NCI-H2196 treated with DMSO at 0.1 percent for 48 hours (cell line): Measurements from ENCODE around the gene KLHDC7B.
A peak's percentile ranks its signal among the peaks of the same experiment; 100 is the strongest.

Experiments used
- DNase-seq: peaks from one replicate; lab custom pipeline; 2025; ENCODE audit not compliant: unreplicated experiment; lab: John Stamatoyannopoulos, UW

KLHDC7B gene

DNA sequence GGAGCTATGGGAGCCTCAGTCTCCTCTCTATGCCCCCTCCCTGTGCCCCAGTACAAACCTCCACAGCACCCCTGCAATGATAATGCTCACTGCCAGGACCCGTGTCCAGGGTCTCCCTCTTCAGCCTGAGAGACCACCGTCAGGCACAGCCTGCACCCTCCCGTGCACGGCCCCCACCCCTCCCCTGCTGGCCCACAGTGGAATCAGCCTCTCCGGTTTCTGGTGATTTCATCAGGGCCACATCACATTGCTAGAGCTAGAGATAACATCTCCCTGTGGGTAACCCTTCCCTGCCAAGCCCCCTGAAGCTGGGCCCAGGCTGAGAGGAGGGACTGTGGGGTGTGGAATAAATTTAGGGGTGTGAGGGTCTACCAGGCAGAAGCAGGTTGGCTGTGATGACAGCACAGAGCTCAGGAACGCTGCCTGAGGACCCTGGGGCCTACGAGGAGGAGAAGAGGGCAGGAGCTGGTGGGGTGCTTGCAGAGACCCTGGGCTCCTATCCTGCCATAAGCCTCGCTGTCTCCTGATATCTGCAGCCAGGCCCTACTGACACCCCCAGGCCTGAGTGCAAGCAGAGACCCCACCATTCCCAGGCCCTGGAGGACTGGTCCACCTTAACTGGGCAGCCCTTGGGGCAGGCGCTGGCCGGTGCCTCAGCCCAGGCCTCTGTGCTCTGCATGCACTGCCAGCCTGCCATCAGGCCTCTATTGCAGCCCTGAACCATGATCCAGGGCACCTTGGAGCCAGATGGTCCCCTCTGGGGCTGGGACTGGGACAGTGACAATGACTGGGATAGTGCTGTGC lies at the start of gene KLHDC7B:
Gene KLHDC7B, plus strand, starts transcription at position 378 of the 804 bp plus-strand sequence. Its CDS starts 345 bp downstream, at position 723.
- DNase-seq, result no peak

DNA sequence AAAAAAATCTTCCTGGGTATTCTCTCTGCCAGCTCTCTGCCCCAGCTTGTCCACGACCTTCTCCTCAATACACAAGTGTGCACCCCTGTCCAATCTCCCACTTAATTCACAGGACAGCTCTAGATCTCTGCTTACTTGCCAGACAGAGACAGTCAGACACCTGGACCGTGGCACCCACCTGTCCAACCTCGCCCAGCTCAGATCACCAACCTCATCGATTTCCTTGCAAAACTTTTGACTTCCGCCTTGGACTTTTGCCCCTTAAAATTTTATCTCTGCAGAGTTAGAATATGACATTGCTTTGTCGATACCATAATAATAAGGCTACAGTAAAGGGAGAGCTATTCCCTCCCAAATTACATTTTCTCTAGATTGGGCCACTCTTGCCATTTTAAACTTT lies 48.6 kb upstream of the KLHDC7B start:
- no peak for DNase-seq

DNA sequence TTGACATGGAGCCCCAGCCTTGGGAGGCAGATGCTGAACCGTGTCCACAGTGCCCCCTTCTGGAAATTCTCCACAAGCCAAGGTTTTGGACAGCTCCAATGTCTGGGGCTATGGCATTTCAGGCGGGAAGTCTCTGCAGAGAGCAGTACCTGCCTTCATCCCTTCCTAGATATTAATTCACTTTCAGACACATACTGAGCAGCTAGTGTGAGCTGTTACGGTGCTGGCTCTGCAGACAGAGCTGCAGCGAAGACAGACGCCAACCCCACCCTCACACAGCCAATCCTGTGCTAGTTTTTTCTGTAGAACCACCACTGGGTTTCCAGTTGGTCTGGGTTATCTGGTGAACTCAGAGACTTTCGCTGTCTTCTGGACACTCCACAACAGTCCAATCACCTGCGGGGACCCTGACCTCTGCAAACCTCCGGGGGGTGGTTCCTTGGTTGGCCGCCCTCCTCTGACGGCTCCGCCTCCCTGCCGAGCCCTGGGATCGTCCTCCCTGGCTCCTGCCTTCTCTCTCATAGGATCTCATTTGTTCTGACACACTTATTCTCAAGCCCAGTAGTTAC lies 47.3 kb upstream of the KLHDC7B start:
- DNase-seq, result peak; percentile 42

GRCh38 chr22:50500452-50500851 lies 45.2 kb upstream of the KLHDC7B start:
- DNase-seq, result no peak

GRCh38 chr22:50502096-50502495 lies 43.6 kb upstream of the KLHDC7B start:
- DNase-seq, result no peak

GRCh38 chr22:50502628-50503474 lies 42.8 kb upstream of the KLHDC7B start:
- DNase-seq, result no peak

DNA sequence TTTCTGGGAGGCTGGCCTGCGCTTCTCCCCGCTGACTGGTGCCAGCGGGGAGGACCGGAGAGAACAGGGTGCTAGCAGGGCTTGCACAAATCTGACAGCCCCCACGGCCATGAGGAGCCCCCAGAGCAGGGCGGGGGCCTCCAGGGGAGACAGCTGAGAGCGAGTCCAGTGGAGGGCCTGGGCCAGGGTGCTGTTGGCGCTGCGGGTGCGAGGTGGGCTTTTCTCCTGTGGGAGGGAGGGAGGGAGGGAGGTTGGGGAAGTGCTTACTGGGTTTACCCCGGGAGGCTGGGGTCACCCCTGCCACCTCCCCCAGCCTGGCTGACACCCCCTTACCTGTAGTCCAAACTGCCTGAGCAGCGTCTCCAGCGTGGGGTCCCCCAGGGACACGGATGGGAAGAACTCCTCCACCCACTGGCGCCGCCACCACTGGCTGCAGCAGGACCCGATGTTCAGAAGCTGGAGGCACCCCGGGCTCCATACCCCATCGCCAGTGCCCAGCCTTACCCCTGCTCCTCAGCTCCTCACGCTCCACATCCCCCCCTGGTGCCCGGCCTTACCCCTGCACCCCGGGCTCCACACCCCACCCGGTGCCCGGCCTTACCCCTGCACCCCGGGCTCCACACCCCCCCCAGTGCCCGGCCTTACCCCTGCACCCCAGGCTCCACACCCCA lies 42.1 kb upstream of the KLHDC7B start:
- no peak for DNase-seq

DNA sequence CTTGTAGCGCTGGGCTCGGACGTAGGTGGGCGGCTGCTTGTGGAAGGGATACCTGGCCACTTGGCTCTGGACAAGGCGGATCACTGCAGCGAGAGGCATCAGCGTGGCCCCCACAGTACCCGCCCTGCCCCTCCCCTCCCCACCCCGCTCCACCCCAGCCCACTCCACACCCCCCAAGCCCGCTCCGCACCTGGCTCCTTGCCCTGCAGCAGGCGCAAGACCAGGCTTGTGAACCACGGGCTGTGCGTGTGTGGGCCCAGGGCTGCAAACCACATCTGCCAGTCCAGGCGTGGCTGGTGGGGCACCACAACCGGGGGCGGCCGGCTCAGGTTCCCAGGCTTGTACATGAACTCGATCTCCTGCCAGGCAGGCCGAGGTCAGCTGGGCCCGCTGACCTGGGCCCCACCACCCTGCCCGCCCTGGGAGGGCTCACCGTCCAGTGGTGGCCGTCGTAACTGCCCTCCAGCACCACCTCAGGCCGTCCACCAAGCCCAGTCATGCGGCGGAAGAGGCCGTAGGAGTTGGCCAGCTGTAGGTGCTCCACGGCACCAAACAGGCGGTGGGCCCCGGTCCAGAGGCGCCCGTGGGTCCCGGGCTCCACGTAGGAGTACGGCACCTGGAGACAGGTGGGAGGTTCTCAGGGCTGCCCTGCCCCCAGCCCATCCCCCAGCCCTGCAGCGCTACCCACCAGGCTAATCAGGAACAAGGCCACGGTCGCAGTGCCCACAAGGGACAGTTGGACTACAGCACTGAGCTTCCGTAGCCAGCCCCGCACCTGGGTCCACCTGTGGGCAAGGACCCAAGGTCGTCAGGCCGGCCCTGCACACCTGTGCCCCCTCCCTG lies 41.1 kb upstream of the KLHDC7B start:
- no peak for DNase-seq

DNA sequence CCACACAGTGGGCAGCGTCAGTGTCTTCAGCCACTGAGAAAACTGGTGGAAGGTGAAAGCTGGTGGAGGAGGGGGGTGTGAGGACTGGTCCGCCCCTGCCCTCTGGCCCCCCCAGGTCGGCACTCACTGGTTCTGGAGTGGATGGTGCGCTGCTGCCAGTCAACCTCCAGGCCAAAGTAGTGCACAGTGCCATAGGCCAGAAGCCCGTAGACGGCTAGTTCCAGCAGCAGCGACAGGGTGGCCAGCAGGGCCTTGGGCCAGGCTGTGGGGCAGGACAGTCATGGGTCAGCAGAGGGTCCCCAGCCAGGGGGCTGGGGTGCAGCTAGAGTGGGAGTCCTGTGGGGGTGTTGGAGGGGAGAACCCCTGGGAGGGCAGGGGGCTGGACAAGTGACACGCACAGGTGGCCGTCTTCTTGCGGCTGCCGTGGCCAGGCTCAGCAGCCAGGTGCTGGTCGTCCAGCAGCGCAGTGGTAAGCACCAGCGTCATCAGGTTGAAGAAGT lies 40.4 kb upstream of the KLHDC7B start:
- no peak for DNase-seq

DNA sequence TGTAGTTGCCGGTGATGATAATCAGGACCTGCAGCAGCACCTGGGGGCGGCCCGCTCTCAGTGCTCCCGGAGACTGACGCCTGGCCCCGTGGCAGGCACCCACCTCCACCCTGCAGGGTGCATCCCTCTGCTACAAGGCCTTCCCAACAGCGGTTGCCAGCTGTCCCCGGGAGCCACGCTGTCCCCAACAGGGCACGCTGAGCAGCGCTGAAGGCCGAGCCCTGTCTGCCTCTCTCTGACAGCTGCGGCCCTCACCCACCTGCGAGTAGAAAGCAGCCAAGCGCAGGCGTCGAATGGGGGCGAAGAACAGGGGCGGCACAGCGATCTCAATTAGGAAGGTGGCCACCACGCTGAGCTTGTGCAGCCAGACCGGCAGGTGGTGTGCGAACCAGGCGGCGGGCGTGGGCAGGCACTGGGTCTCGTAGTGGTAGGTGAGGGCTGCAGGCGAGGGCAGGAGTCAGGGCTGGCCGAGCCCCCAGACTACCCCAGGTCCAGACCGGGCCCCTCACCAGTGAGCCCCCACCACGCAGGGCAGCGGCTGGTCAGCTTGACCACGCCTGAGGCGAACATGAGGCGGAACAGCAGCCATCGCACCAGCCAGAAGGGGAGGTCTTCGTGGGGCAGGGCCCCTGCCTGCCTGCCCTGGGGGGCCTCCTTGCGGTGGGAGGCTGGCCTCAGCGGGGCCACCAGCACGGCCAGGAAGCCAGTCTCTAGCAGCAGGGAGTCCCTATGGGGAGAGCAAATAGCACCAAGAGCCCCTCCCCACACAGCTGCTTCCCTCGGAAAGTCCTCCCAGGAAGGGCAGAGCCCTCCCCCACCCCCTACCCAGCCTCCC lies 39.7 kb upstream of the KLHDC7B start:
- no peak for DNase-seq

DNA sequence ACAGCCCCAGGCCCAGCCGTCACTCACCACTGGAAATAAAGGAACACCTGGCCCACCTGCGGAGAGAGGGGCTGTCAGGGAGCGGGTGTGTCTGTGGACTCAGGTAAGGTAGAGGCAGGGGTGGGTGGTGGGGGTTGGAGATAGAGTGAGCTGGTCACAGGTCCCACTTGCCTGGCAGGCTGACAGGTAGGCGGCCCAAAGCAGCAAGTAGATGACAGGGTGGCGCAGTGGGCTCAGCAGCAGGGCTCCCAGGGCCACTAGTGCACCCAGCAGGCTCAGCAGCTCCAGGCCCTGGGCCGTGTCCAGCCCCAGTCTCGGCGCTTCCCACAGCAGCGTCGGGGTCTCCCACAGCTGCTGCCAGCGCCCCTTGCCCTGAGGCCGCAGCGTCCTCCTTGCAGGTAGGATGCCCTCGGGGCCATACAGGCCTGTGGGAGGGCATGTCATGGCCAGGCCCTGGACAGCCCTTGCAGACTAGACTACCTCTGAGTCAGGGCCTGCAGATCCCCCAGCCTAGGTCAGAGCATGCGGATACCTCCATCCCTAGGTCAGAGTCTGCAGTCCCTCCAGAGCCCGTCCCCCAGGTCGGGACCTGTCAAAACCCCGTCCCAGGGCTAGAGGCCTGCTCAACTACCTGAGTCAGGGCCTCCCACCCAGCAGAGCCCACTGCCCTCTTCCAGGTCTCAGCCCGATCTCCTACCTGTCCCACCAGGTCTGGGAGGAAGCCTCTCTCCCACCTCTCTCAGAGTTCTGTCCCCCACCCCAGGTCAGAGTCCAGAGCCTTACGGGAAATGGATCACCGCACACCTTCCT lies 38.9 kb upstream of the KLHDC7B start:
- DNase-seq, result no peak

DNA sequence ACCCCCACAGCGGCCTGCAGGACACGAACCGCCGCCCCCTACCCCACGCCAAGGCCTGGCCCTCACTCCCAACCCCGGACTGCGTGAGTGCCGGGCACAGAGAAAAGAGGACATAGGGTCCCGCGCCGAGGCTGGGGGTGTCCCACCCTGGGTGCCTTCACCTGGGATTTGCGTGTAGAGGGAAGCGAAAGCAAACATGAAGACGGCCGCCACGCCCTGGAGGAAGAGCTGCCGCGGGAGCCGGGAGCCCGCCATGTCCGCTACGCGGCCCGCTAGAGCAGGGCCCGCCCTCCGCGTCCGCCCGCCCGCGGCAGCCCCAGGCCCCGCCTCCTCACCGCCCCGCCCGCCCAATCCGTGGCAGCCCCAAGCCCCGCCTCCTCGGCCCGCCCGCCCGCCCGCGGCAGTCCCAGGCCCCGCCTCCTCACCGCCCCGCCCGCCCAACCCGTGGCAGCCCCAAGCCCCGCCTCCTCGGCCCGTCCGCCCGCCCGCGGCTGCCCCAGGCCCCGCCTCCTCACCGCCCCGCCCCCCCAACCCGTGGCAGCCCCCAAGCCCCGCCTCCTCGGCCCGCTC lies 38.2 kb upstream of the KLHDC7B start, which contains the start of gene LMF2:
Gene LMF2, minus strand, starts transcription at position 282 of the 570 bp plus-strand sequence. Its CDS starts 27 bp downstream, at position 255.
- DNase-seq, result peak; percentile 63

- no peak for DNase-seq
Measured at GRCh38 chr22:50507991-50508884, 37.5 kb upstream of the KLHDC7B start, which contains the start of gene NCAPH2. TSS of gene NCAPH2 (plus strand) at chr22:50508224. CDS start at chr22:50508338, 114 bp downstream.

DNA sequence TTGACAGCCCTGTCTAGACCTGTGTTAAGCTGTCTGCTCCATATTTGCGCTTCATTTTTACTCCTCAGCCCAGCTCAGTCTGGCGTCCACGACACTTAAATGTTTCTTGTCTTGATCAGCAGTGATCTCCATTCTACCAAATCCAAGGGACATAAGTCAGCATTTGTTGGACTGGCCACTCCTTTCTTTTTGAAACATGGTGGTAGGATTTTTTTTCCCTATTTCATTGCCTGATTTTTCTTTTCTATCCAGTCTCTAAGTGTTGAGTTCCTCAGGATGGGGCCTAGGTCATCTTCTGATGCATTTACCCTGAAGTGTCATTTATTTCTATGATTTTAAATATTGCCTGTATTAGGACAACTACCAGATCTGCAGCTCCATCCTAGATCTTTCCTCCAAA lies 36.8 kb upstream of the KLHDC7B start:
- no peak for DNase-seq

- DNase-seq, result no peak
Measured at GRCh38 chr22:50513175-50513574, 32.5 kb upstream of the KLHDC7B start.

DNA sequence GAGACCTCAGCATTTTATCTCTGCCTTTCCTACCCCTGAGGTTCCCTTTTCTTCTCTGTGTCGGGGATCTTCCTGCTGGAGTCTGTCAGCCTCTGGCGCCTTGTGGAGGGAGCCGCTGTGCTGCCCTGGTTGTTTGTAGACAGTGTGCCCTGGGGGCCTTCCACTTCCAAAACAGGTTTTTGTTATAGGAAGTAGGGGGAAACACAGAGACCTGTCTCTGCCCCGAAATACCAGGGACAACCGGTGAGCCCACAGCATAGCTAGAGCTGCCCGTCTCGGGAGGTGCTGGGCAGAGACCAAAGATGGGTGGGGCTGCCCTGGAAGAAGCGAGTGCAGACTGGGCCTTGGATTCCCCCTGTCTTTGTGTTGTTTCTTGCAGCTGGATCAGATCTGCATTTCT lies 29.6 kb upstream of the KLHDC7B start:
- DNase-seq, result no peak

GRCh38 chr22:50516891-50517290 lies 28.8 kb upstream of the KLHDC7B start:
- no peak for DNase-seq
